AG10803 (cell line): ENCODE results near the gene SLC30A1.

Source experiments
- DNase-seq: peaks from one replicate; pipeline ENCODE4 v3.0.0; 2010; ENCODE audit warnings: low read depth
- H3K4me3 ChIP-seq: 2 replicates; pipeline ENCODE4 v1.5.1; 2011; ENCODE audit warnings: mild to moderate bottlenecking, low read length, control low read depth
- CTCF ChIP-seq: conservative IDR thresholded peaks from 2 replicates; pipeline ENCODE4 v1.5.1; 2011; ENCODE audit warnings: mild to moderate bottlenecking, low read length, control low read depth, inconsistent platforms

SLC30A1 gene

GRCh38 chr1:211613108-211613947 lies 34.4 kb upstream of the SLC30A1 start:
- peak; percentile 98 for DNase-seq
- H3K4me3 ChIP-seq: no peak overlapping the region
- TF ChIP-seq CTCF: no peak

- TF ChIP-seq CTCF: no peak
- no peak overlapping the region for H3K4me3 ChIP-seq
- no peak for DNase-seq
Measured at GRCh38 chr1:211612786-211613107, 33.8 kb upstream of the SLC30A1 start.

GRCh38 chr1:211611818-211612217 lies 32.9 kb upstream of the SLC30A1 start:
- no peak for TF ChIP-seq CTCF
- no peak overlapping the region for H3K4me3 ChIP-seq
- no peak for DNase-seq

GRCh38 chr1:211610779-211611556 lies 32.0 kb upstream of the SLC30A1 start:
- H3K4me3 ChIP-seq: no peak overlapping the region
- TF ChIP-seq CTCF: no peak
- DNase-seq: peak; percentile 79

- H3K4me3 ChIP-seq: no peak overlapping the region
- no peak for TF ChIP-seq CTCF
- no peak for DNase-seq
Measured at GRCh38 chr1:211609120-211610024, 30.4 kb upstream of the SLC30A1 start.

GRCh38 chr1:211607754-211608473 lies 29.0 kb upstream of the SLC30A1 start:
- no peak for DNase-seq
- no peak overlapping the region for H3K4me3 ChIP-seq
- no peak for TF ChIP-seq CTCF
